Epithelial cell of proximal tubule (primary cell): ENCODE data around the gene KLHL7. TPM values are rescaled to one million over a fixed set of nuclear protein-coding genes. Genes with fewer than 3 reads are reported as not detected.
"Not testable (repeated sequence)": the region's sequence is repeated elsewhere in the genome, so short reads cannot be mapped to it uniquely, and the experiment has no call there.

ENCODE experiments used
- DNase-seq: peaks from one replicate; pipeline ENCODE4 v3.0.0-alpha.2; 2011; ENCODE audit warnings: low read depth
- H3K4me3 ChIP-seq: 2 replicates; pipeline ENCODE4 v1.5.1; 2011; ENCODE audit warnings: low read depth, mild to moderate bottlenecking, low read length
- total RNA-seq: library from RNA; depleted of rRNA; stranded (reverse); fragments of >200 nt; gene quantifications from 2 replicates; pipeline ENCODE4 v1.2.3, GENCODE V29; 2015
- TF ChIP-seq, protein P1 (sequence below): conservative IDR thresholded peaks from 2 replicates; pipeline ENCODE4 v1.5.1; 2012; ENCODE audit warnings: low read depth, mild to moderate bottlenecking, low read length

KLHL7 gene
- total RNA-seq, 1 donor from 2014 or later: 40.8 TPM

DNA sequence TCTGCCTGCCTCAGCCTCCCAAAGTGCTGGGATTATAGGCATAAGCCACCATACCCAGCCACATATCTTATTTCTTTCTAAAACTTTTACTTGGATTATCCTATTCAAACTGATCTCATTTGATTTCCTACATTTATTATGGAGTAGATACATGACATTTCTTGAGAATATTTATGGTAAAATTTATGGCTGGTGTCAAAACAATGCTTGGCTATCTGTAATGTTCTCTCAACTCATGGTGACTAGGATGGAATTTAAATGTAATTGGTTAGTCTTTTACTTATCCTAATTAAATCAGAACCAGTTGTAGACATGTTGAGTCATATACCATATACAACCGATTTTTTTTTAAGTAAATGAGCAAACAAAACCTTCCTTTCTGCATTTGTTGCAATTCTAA, 80.4 kb downstream of the KLHL7 start:
- TF ChIP-seq, protein P1, sequence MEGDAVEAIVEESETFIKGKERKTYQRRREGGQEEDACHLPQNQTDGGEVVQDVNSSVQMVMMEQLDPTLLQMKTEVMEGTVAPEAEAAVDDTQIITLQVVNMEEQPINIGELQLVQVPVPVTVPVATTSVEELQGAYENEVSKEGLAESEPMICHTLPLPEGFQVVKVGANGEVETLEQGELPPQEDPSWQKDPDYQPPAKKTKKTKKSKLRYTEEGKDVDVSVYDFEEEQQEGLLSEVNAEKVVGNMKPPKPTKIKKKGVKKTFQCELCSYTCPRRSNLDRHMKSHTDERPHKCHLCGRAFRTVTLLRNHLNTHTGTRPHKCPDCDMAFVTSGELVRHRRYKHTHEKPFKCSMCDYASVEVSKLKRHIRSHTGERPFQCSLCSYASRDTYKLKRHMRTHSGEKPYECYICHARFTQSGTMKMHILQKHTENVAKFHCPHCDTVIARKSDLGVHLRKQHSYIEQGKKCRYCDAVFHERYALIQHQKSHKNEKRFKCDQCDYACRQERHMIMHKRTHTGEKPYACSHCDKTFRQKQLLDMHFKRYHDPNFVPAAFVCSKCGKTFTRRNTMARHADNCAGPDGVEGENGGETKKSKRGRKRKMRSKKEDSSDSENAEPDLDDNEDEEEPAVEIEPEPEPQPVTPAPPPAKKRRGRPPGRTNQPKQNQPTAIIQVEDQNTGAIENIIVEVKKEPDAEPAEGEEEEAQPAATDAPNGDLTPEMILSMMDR: no peak
- no peak overlapping the region for H3K4me3 ChIP-seq
- no peak for DNase-seq

DNA sequence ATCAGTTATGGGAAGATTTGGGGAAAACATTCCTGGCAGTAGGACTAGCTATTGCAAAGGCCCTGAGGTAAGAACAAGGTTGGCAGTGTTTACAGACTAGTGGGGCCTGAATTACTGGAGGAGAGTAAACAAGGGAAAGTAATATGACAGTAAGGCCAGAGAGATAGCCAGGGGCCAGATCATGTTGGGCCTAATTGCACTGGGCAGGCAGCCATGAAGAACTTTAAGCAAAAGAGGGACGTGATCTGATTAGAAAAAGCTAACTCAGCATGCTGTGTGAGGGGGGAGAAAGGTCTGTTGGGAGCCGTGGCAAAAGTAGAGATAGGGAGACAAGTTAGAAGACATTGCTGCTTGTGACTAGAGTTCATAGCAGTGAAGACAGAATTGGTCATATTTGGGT, 85.4 kb downstream of the KLHL7 start:
- no peak overlapping the region for H3K4me3 ChIP-seq
- DNase-seq: no peak
- TF ChIP-seq, protein P1: no peak

DNA sequence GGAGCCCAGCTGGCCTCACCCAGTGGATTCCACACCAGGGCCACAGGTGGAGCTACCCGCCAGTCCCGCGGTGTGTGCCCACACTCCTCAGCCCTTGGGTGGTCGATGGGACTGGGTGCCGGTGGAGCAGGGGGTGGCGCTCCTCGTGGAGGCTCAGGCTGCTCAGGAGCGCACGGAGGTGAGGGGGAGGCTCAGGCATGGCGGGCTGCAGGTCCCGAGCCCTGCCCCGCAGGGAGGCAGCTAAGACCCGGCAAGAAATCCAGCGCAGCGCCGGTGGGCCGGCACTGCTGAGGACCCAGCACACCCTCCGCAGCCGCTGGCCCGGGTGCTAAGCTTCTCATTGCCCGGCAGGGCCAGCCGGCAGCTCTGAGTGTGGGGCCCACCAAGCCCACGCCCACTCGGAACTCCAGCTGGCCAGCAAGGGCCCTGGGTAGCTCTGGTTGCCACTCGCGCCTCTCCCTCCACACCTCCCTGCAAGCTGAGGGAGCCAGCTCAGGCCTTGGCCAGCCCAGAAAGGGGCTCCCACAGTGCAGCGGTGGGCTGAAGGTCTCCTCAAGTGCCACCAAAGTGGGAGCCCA, 88.2 kb downstream of the KLHL7 start:
- DNase-seq, H3K4me3 ChIP-seq: not testable (repeated sequence)

DNA sequence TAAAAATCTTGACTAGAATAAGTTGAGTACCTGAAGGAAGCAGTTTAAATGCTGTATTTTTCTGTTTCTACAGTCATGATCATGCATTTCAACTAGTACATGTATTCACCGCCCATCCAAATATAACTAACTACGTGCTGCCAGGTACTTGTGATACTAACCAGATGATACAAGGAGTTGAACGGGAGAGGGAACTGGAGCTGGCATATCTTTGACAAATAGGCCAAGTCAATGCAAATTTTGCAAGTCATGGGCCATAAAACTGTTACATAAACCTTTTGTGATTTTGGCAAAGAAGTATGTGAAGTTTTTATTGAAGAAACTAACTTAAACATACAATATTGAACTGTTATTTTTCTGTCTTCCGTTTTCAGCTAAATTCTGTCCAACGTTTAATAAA, 90.7 kb downstream of the KLHL7 start:
- TF ChIP-seq, protein P1: no peak
- no peak for DNase-seq
- H3K4me3 ChIP-seq: no peak overlapping the region

DNA sequence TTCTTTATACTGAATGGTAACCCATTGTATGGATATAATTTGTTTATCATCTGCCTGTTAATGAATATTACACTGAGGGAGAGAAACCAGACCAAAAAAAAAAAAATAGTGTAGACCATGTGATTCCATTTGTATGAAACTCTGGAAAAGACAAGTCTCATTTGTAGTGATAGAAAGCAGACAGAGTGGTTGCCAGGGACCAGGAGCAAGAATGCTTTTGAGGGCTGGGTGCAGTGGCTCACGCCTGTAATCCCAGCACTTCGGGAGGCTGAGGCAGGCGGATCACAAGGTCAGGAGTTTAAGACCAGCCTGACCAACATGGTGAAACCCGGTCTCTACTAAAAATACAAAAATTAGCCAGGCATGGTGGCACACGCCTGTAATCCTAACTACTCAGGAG, 92.2 kb downstream of the KLHL7 start:
- not testable (repeated sequence) for H3K4me3 ChIP-seq, DNase-seq

DNA sequence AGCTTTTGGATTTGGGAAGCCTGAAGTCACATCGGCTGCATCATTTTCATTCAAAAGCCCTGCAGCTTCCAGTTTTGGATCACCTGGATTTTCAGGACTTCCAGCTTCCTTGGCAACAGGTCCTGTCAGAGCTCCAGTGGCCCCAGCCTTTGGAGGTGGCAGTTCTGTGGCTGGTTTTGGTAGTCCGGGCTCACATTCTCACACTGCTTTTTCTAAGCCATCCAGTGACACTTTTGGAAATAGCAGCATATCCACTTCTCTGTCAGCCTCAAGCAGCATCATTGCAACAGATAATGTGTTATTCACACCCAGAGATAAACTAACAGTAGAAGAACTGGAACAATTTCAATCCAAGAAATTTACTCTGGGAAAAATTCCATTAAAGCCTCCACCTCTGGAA, 94.7 kb downstream of the KLHL7 start:
- DNase-seq: no peak
- TF ChIP-seq, protein P1: no peak

DNA sequence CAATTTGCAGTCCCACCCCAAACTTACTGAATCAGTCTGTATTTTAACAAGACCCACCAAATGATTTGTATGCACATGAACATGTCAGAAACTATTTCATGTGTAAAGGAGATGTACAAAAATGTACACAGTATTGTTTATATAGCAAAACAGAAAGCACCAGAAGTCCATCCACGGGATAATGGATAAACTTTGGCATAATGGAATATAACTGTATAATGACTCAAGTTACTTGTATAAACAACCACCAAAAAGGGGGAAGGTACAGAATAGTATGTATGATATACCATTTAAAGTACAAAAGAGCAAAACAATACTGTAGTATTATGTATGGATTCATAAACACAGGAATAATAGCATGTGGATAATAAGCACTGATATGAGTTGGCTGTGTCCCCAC, 98.7 kb downstream of the KLHL7 start:
- no peak overlapping the region for H3K4me3 ChIP-seq
- DNase-seq: no peak
- TF ChIP-seq, protein P1: no peak

More for the DNA sequence above, 94.7 kb downstream of the KLHL7 start:
- H3K4me3 ChIP-seq: no peak overlapping the region

DNA sequence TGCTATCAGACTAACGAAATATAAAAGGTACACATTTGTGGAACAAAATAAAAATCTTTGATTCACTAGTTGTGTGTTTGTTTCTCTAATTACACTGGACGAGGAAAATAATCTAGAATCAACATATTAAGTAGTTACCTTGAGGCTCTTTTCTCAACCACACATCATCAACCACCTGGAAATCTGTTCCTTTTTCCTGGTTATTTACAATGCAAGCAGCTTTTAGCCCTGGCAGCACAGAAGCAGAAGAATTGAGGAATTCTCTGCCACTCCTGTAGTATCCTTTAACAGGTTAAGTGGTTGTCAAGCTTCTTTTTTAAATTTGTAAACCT, 100.0 kb downstream of the KLHL7 start:
- TF ChIP-seq, protein P1: no peak
- peak overlapping the region; percentile 40 for H3K4me3 ChIP-seq
- no peak for DNase-seq
